HepG2 (cell line): Measurements from ENCODE around the gene GLTPD2. TPM values are rescaled to one million over a fixed set of nuclear protein-coding genes. Genes with fewer than 3 reads are reported as not detected.
A peak's percentile ranks its signal among the peaks of the same experiment; 100 is the strongest.

Experiments used
- DR1 ChIP-seq: sonication (generic); formaldehyde crosslinking; IDR thresholded peaks from 2 replicates; pipeline ENCODE4 v1.8.0; 2021; ENCODE audit warnings: mild to moderate bottlenecking, missing genetic modification reagents, inconsistent platforms
- FLYWCH1 ChIP-seq: sonication (generic); formaldehyde crosslinking; IDR thresholded peaks from 2 replicates; pipeline ENCODE4 v1.8.1; 2023; ENCODE audit warnings: mild to moderate bottlenecking, missing genetic modification reagents
- KAT2B ChIP-seq: fragments of 150-350 bp; IDR thresholded peaks from 2 replicates; pipeline ENCODE4 v1.6.1; 2014; ENCODE audit warnings: low read depth, low read length, borderline replicate concordance
- KLF16 ChIP-seq, 2 experiments: sonication (generic) in 1 of 2; formaldehyde crosslinking in 1 of 2; IDR thresholded peaks; 2 replicates each; pipeline versions ENCODE4 v1.6.1 to v1.8.0; 2016 to 2023; ENCODE audit warnings: missing genetic modification reagents in 2 of 2, missing compliant biosample characterization in 1 of 2
- MBD4 ChIP-seq: IDR thresholded peaks from 2 replicates; pipeline ENCODE4 v1.6.1; 2012; ENCODE audit warnings: low read length, inconsistent platforms, borderline replicate concordance
- MXD4 ChIP-seq: IDR thresholded peaks from 2 replicates; pipeline ENCODE4 v1.6.1; 2016; ENCODE audit warnings: mild to moderate bottlenecking, missing biosample characterization, missing genetic modification reagents
- NFATC3 ChIP-seq: sonication (generic); formaldehyde crosslinking; IDR thresholded peaks from 2 replicates; pipeline ENCODE4 v1.5.1; 2020; ENCODE audit warnings: mild to moderate bottlenecking, missing genetic modification reagents
- NFKBIZ ChIP-seq: IDR thresholded peaks from 2 replicates; pipeline ENCODE4 v1.6.1; 2018; ENCODE audit warnings: missing genetic modification reagents, missing compliant biosample characterization
- RFX1 ChIP-seq: fragments of 450-650 bp; IDR thresholded peaks from 2 replicates; pipeline ENCODE4 v1.6.1; 2017
- RFX5 ChIP-seq: IDR thresholded peaks from 2 replicates; pipeline ENCODE4 v1.6.1; 2011; ENCODE audit warnings: low read depth, low read length, improper control_type of control experiment
- RFXAP ChIP-seq: sonication (generic); formaldehyde crosslinking; IDR thresholded peaks from 2 replicates; pipeline ENCODE4 v1.4.0; 2020; ENCODE audit warnings: missing genetic modification reagents, borderline replicate concordance
- SIX4 ChIP-seq: sonication (generic); formaldehyde crosslinking; IDR thresholded peaks from 2 replicates; pipeline ENCODE4 v1.4.0; 2020; ENCODE audit warnings: missing genetic modification reagents
- SMARCE1 ChIP-seq: fragments of 450-650 bp; IDR thresholded peaks from 2 replicates; pipeline ENCODE4 v1.6.1; 2017; ENCODE audit warnings: borderline replicate concordance
- SNAI1 ChIP-seq: sonication (generic); formaldehyde crosslinking; IDR thresholded peaks from 2 replicates; pipeline ENCODE4 v1.5.0; 2020; ENCODE audit warnings: mild to moderate bottlenecking, missing genetic modification reagents, borderline replicate concordance
- TOE1 ChIP-seq: sonication (generic); formaldehyde crosslinking; IDR thresholded peaks from 2 replicates; pipeline ENCODE4 v1.4.0; 2020; ENCODE audit warnings: mild to moderate bottlenecking, missing genetic modification reagents
- ZFP82 ChIP-seq: sonication (generic); formaldehyde crosslinking; IDR thresholded peaks from 2 replicates; pipeline ENCODE4 v1.5.1; 2020; ENCODE audit warnings: mild to moderate bottlenecking, missing genetic modification reagents, borderline replicate concordance
- ZMYM3 ChIP-seq: sonication (generic); formaldehyde crosslinking; IDR thresholded peaks from 2 replicates; pipeline ENCODE4 v1.5.1; 2020; ENCODE audit warnings: mild to moderate bottlenecking, missing genetic modification reagents
- ZNF354B ChIP-seq: sonication (generic); formaldehyde crosslinking; IDR thresholded peaks from 2 replicates; pipeline ENCODE4 v1.8.0; 2022; ENCODE audit warnings: mild to moderate bottlenecking, missing genetic modification reagents
- ZNF484 ChIP-seq: sonication (generic); formaldehyde crosslinking; IDR thresholded peaks from 2 replicates; pipeline ENCODE4 v1.5.1; 2020; ENCODE audit warnings: mild to moderate bottlenecking, low read depth, missing genetic modification reagents, borderline replicate concordance
- ZNF496 ChIP-seq: sonication (generic); formaldehyde crosslinking; IDR thresholded peaks from 2 replicates; pipeline ENCODE4 v1.8.1; 2023; ENCODE audit warnings: mild to moderate bottlenecking, moderate library complexity, missing genetic modification reagents; ENCODE audit not compliant: insufficient replicate concordance
- ZNF598 ChIP-seq: sonication (generic); formaldehyde crosslinking; IDR thresholded peaks from 2 replicates; pipeline ENCODE4 v1.5.1; 2020; ENCODE audit warnings: mild to moderate bottlenecking, missing genetic modification reagents, borderline replicate concordance
- ZSCAN30 ChIP-seq: sonication (generic); formaldehyde crosslinking; IDR thresholded peaks from 2 replicates; pipeline ENCODE4 v1.5.0; 2020; ENCODE audit warnings: mild to moderate bottlenecking, missing genetic modification reagents
- ZSCAN31 ChIP-seq: sonication (generic); formaldehyde crosslinking; IDR thresholded peaks from 2 replicates; pipeline ENCODE4 v1.5.0; 2020; ENCODE audit warnings: low read depth, mild to moderate bottlenecking, missing genetic modification reagents
- polyA plus RNA-seq, 8 experiments: library from polyadenylated mRNA; depleted of rRNA in 3 of 8; stranded (reverse) in 7 of 8; unstranded in 1 of 8; fragments of >200 nt; fragmentation: Illumina TruSeq in 4 of 8; extraction: Trizol in 4 of 8; gene quantifications; 2 replicates each; pipeline versions ENCODE4 v1.2.1 to v1.2.3, GENCODE V29; 2011 to 2016; ENCODE audit warnings: low read depth in 4 of 8, missing spikeins in 1 of 8, mixed read lengths in 1 of 8; ENCODE audit not compliant: insufficient read depth in 1 of 8
- total RNA-seq, 5 experiments: library from RNA; depleted of rRNA; stranded (reverse); fragments of >200 nt; fragmentation: Illumina TruSeq; extraction: Trizol; gene quantifications; 2 replicates each; pipeline ENCODE4 v1.2.3, GENCODE V29; 2016; ENCODE audit warnings: low read depth in 1 of 5
- TF ChIP-seq, protein P1 (sequence below): sonication (generic); formaldehyde crosslinking; IDR thresholded peaks from 2 replicates; pipeline ENCODE4 v1.8.0; 2022; ENCODE audit warnings: mild to moderate bottlenecking, missing genetic modification reagents, borderline replicate concordance
- TF ChIP-seq, protein P2 (sequence below): sonication (generic); formaldehyde crosslinking; IDR thresholded peaks from 2 replicates; pipeline ENCODE4 v1.5.1; 2020; ENCODE audit warnings: missing genetic modification reagents, mild to moderate bottlenecking, borderline replicate concordance
- TF ChIP-seq, protein P3 (sequence below): sonication (generic); formaldehyde crosslinking; IDR thresholded peaks from 2 replicates; pipeline ENCODE4 v1.8.0; 2022; ENCODE audit warnings: missing genetic modification reagents, low read depth, mild to moderate bottlenecking, borderline replicate concordance
- TF ChIP-seq, protein P4 (sequence below): sonication (generic); formaldehyde crosslinking; IDR thresholded peaks from 2 replicates; pipeline ENCODE4 v1.8.0; 2022; ENCODE audit warnings: mild to moderate bottlenecking, missing genetic modification reagents, moderate library complexity

Gene GLTPD2
- total and polyA plus RNA-seq, 2 of the 13 experiments (the other 11 are each of a cell fraction or from before 2014, with no cell fraction given) = 7.5 to 12.9 TPM

DNA sequence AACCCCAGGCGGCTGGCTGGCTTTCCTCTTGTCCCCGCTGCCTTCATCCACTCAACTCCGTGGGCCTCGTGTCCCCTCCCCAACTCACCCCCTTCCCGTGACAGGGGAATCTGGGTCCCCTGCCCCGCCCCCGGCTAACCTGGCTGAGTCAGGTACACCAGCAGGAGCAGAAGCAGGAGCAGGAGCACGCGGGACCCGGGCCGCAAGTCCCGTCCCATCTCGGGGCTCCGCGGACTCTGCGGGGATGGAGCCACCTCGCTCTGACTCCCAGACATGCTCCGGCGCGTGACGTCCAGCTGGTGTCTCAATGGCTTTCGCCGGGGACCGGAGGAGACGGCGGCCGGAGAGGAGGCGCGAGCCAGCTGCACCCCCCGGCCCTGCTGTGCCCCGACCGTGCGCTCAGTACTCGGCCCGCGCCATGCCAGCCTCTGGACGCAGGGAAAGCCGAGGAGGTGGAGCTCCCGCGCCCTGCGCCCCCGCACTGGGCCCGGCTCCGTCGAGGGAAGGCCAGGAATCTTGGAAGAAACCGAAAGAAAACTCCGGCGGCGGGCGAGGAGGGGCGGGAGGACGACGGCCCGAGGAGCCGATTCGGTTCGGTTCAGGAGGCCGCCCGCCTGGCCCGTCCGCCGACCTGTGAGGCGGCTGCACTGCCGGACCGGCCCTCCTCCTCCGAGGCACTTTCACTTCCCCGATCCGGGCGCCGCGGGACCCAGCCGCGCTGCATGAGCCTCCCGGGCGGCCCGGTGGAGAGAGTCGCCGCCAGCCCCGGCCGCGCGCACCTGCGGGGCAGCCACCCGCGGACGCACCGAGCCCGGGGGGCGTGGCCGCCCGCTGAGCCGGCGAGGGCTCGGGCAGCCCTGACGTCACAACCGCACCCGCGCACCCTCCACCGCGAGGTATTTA is 49.4 kb upstream of the GLTPD2 start, which contains the start of the genes CXCL16 and ZMYND15 (continued):
- TF ChIP-seq SIX4 (CRISPR knock-in tag) (no peak), NFKBIZ (no peak), ZNF598 (CRISPR knock-in tag) (no peak), FLYWCH1 (CRISPR knock-in tag) (no peak), RFXAP (CRISPR knock-in tag) (no peak), ZNF484 (CRISPR knock-in tag) (no peak), KLF16 (CRISPR knock-in tag; IDR thresholded peaks at IDR 0.05) (no peak), SMARCE1 (no peak), NFATC3 (no peak), KAT2B (no peak), ZNF354B (CRISPR knock-in tag) (no peak), ZSCAN30 (no peak), ZNF496 (CRISPR knock-in tag) (no peak), ZMYM3 (CRISPR knock-in tag) (no peak; the same call in 1 of the 2 replicates), RFX5 (no peak), MBD4 (no peak), DR1 (CRISPR knock-in tag) (no peak; the same call in 1 of the 2 replicates), SNAI1 (CRISPR knock-in tag) (no peak), MXD4 (CRISPR knock-in tag) (peak; percentile 63; the same call in 1 of the 2 replicates), ZSCAN31 (CRISPR knock-in tag) (no peak), RFX1 (no peak), ZFP82 (CRISPR knock-in tag) (no peak), TOE1 (no peak)
- TF ChIP-seq, protein P1, sequence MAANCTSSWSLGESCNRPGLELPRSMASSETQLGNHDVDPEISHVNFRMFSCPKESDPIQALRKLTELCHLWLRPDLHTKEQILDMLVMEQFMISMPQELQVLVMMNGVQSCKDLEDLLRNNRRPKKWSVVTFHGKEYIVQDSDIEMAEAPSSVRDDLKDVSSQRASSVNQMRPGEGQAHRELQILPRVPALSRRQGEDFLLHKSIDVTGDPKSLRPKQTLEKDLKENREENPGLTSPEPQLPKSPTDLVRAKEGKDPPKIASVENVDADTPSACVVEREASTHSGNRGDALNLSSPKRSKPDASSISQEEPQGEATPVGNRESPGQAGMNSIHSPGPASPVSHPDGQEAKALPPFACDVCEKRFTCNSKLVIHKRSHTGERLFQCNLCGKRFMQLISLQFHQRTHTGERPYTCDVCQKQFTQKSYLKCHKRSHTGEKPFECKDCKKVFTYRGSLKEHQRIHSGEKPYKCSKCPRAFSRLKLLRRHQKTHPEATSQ (CRISPR knock-in tag) = no peak
- TF ChIP-seq, protein P2, sequence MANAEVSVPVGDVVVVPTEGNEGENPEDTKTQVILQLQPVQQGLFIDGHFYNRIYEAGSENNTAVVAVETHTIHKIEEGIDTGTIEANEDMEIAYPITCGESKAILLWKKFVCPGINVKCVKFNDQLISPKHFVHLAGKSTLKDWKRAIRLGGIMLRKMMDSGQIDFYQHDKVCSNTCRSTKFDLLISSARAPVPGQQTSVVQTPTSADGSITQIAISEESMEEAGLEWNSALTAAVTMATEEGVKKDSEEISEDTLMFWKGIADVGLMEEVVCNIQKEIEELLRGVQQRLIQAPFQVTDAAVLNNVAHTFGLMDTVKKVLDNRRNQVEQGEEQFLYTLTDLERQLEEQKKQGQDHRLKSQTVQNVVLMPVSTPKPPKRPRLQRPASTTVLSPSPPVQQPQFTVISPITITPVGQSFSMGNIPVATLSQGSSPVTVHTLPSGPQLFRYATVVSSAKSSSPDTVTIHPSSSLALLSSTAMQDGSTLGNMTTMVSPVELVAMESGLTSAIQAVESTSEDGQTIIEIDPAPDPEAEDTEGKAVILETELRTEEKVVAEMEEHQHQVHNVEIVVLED (CRISPR knock-in tag) = no peak
- TF ChIP-seq, protein P3, sequence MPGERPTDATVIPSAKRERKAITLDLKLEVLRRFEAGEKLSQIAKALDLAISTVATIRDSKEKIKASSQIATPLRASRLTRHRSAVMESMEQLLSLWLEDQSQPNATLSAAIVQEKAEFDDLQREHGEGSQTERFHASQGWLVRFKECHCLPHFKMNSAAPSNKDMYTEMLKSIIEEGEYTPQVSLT (CRISPR knock-in tag) = no peak
- TF ChIP-seq, protein P4, sequence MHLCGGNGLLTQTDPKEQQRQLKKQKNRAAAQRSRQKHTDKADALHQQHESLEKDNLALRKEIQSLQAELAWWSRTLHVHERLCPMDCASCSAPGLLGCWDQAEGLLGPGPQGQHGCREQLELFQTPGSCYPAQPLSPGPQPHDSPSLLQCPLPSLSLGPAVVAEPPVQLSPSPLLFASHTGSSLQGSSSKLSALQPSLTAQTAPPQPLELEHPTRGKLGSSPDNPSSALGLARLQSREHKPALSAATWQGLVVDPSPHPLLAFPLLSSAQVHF = no peak
